ENCODE data around the gene GNRH2. TPM values are rescaled to one million over a fixed set of nuclear protein-coding genes. Genes with fewer than 3 reads are reported as not detected.

GNRH2 gene
- total RNA-seq, 4 donors from 2014 or later, result 1.6 TPM; not detected in 3

- WGBS, 2 donors, result 84% methylated on average over 9 to 12 of the region's 13 CpGs
These were observed 51.6 kb downstream of the GNRH2 start for GRCh38 chr20:3094848-3095629.

More at GRCh38 chr20:3094848-3095629, 51.6 kb downstream of the GNRH2 start:
- Histone ChIP-seq H3K27me3 (no peaks in the 10 kb centered on the region), H3K4me1 (peaks cover 0 to 5% of the 10 kb centered on the region in 2 donors), H3K36me3 (no peaks in the 10 kb centered on the region), H3K4me3 (replicated peaks in 1 of 3) (no peak overlapping the region), H3K9me3 (no peaks in the 10 kb centered on the region), H3K27ac (no peak overlapping the region)
- TF ChIP-seq CTCF (IDR thresholded peaks at IDR 0.05) (no peak), POLR2A (IDR thresholded peaks at IDR 0.05) (no peak)
- DNase-seq, result no peak
- intact Hi-C loops (cut with DNase I), result no loop called here

Other genes starting within 250 kb of the GNRH2 start
- gene CPXM1, start 243.0 kb upstream of the GNRH2 start, total RNA-seq, result 10 to 100 TPM in 3 of 4 donors, 1 to 10 TPM in 1; 1.3 to 38.5 (median 16.5) TPM
- gene C20orf141, start 228.6 kb upstream of the GNRH2 start, total RNA-seq, result not detected
- gene TMEM239, start 227.3 kb upstream of the GNRH2 start, total RNA-seq, result not detected
- 10 to 100 TPM; 38.0 to 95.9 (median 63.4) TPM for gene PCED1A, start 203.0 kb upstream of the GNRH2 start, total RNA-seq
- 10 to 100 TPM; 26.7 to 44.9 (median 43.4) TPM for gene VPS16, start 202.9 kb upstream of the GNRH2 start, total RNA-seq
- gene PTPRA, start 170.1 kb upstream of the GNRH2 start, total RNA-seq, result 100 to 1,000 TPM in 2 of 4 donors, 10 to 100 TPM in 2; 73.4 to 110 (median 93.1) TPM
- 100 to 1,000 TPM in 2 of 4 donors, 10 to 100 TPM in 2; 56.3 to 148 (median 86.4) TPM for gene MRPS26, start 2.4 kb downstream of the GNRH2 start, total RNA-seq
- gene OXT, start 28.0 kb downstream of the GNRH2 start, total RNA-seq, result not detected
- gene AVP, start 41.1 kb downstream of the GNRH2 start, total RNA-seq, result not detected
- 10 to 100 TPM; 20.6 to 24.2 (median 21.3) TPM for gene FASTKD5, start 116.2 kb downstream of the GNRH2 start, total RNA-seq
- 10 to 100 TPM in 1 of 4 donors, 1 to 10 TPM in 3; 7.0 to 12.4 (median 8.7) TPM for gene UBOX5, start 116.2 kb downstream of the GNRH2 start, total RNA-seq
- 10 to 100 TPM; 27.7 to 39.1 (median 35.1) TPM for gene LZTS3, start 129.9 kb downstream of the GNRH2 start, total RNA-seq
- 100 to 1,000 TPM in 3 of 4 donors, 10 to 100 TPM in 1; 95.5 to 136 (median 126) TPM for gene DDRGK1, start 161.1 kb downstream of the GNRH2 start, total RNA-seq
- gene ITPA, start 165.9 kb downstream of the GNRH2 start, total RNA-seq, result 10 to 100 TPM; 58.3 to 81.3 (median 68.2) TPM
- gene SLC4A11, start 195.6 kb downstream of the GNRH2 start, total RNA-seq, result 100 to 1,000 TPM in 2 of 4 donors, 10 to 100 TPM in 2; 26.3 to 133 (median 85.8) TPM